Ishikawa (cell line): ENCODE results near the gene COPZ2.

Source experiments
- CEBPB ChIP-seq: IDR thresholded peaks from 2 replicates; pipeline ENCODE4 v1.6.1; 2012
- CREB1 ChIP-seq: IDR thresholded peaks from 2 replicates; pipeline ENCODE4 v1.6.1; 2012; ENCODE audit warnings: low read depth
- EP300 ChIP-seq: IDR thresholded peaks from 2 replicates; pipeline ENCODE4 v1.6.1; 2012; ENCODE audit warnings: borderline replicate concordance
- FOXM1 ChIP-seq: IDR thresholded peaks from 2 replicates; pipeline ENCODE4 v1.6.1; 2012; ENCODE audit warnings: low read depth, borderline replicate concordance
- MAX ChIP-seq: IDR thresholded peaks from 2 replicates; pipeline ENCODE4 v1.6.1; 2012
- NFIC ChIP-seq: IDR thresholded peaks from 2 replicates; pipeline ENCODE4 v1.6.1; 2012
- RAD21 ChIP-seq: IDR thresholded peaks from 2 replicates; pipeline ENCODE4 v1.6.1; 2012; ENCODE audit warnings: low read depth
- REST ChIP-seq: IDR thresholded peaks from 2 replicates; pipeline ENCODE4 v1.6.1; 2012; ENCODE audit warnings: low read depth, mild to moderate bottlenecking
- TAF1 ChIP-seq: IDR thresholded peaks from 2 replicates; pipeline ENCODE4 v1.6.1; 2012; ENCODE audit warnings: low read depth, mild to moderate bottlenecking
- TCF12 ChIP-seq: IDR thresholded peaks from 2 replicates; pipeline ENCODE4 v1.6.1; 2012; ENCODE audit warnings: low read depth
- TEAD4 ChIP-seq: IDR thresholded peaks from 2 replicates; pipeline ENCODE4 v1.6.1; 2012
- YY1 ChIP-seq: IDR thresholded peaks from 2 replicates; pipeline ENCODE4 v1.6.1; 2012; ENCODE audit warnings: low read depth
- ZBTB7A ChIP-seq: IDR thresholded peaks from 2 replicates; pipeline ENCODE4 v1.6.1; 2012; ENCODE audit warnings: low read depth

DNA sequence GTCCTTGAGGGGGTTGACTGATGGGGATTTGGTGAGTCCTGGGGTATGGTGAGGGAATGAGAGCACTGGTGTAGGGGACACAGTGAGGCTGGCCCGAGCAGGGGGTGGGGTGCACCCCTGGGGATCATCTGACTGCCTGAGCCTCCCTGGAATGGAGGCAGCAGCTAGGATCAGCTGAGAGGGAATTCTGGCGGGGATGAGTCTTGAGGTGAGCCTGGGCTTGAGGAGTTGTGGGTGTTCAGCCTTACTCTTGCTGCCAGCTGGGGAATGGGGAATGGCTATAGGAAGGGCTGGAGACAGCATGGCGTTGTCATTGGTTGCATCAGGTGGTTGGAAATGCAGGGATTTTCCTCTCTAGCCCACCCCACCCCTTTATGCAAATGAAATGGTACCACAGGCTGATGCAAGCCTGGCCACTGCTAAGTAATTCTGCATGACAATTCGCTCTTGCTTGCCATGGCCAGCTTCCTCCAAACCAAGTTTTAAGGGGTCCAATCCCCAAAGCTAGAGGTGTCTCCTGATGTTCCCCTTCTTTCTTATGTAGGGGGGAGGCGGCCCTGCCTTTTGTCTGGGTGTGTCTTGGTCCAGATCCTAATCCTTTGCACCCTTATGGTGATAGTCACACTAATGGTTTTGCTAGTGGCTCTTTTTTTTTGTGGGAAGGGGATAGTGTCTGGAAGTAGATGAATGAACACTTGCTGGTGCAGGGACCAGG, 18.1 kb upstream of the COPZ2 start:
- no peak for TF ChIP-seq EP300
- peak; percentile 65 for TF ChIP-seq CEBPB
- TF ChIP-seq TAF1, result no peak
- TF ChIP-seq REST, result no peak
- no peak for TF ChIP-seq YY1
- TF ChIP-seq RAD21, result no peak
- TF ChIP-seq TEAD4, result no peak
- TF ChIP-seq CREB1, result no peak
- TF ChIP-seq MAX, result peak; percentile 58; the same call in 1 of the 2 replicates
- TF ChIP-seq ZBTB7A, result no peak
- no peak for TF ChIP-seq NFIC
- TF ChIP-seq TCF12, result no peak
- no peak for TF ChIP-seq FOXM1
